HG03045 (cell line): ENCODE measurements around the gene LILRB5.
"Not testable (repeated sequence)": the region's sequence is repeated elsewhere in the genome, so short reads cannot be mapped to it uniquely, and the experiment has no call there.

Experiments
- ATAC-seq: cut with Tn5 transposase; IDR thresholded peaks from one replicate; pipeline ENCODE4 v1.9.1; 2021; ENCODE audit warnings: mild to moderate bottlenecking, moderate library complexity; ENCODE audit not compliant: unreplicated experiment

LILRB5 gene

GRCh38 chr19:54257116-54257480 lies at the start of gene LILRB5:
LILRB5 (minus strand) TSS chr19:54257273; CDS start chr19:54257193, 80 bp downstream.
- no peak for ATAC-seq

GRCh38 chr19:54305141-54305540 lies 48.1 kb upstream of the LILRB5 start:
- no peak for ATAC-seq

GRCh38 chr19:54302257-54302656 lies 45.2 kb upstream of the LILRB5 start:
- ATAC-seq: no peak

- no peak for ATAC-seq
Observed at GRCh38 chr19:54299515-54299914, 42.4 kb upstream of the LILRB5 start.

GRCh38 chr19:54299126-54299498 lies 42.0 kb upstream of the LILRB5 start:
- ATAC-seq: no peak

GRCh38 chr19:54298357-54299125 lies 41.5 kb upstream of the LILRB5 start:
- ATAC-seq: no peak

- ATAC-seq: no peak
Observed at GRCh38 chr19:54297759-54298305, 40.8 kb upstream of the LILRB5 start.

GRCh38 chr19:54294539-54294938 lies 37.5 kb upstream of the LILRB5 start:
- ATAC-seq: no peak

GRCh38 chr19:54289160-54289559 lies 32.1 kb upstream of the LILRB5 start:
- ATAC-seq: not testable (repeated sequence)

- no peak for ATAC-seq
Observed at GRCh38 chr19:54287456-54287855, 30.4 kb upstream of the LILRB5 start.

GRCh38 chr19:54286283-54286682 lies 29.2 kb upstream of the LILRB5 start:
- not testable (repeated sequence) for ATAC-seq

- ATAC-seq: not testable (repeated sequence)
Observed at GRCh38 chr19:54285427-54286056, 28.5 kb upstream of the LILRB5 start.

GRCh38 chr19:54282686-54283470 lies 25.8 kb upstream of the LILRB5 start:
- no peak for ATAC-seq

GRCh38 chr19:54281729-54282075 lies 24.6 kb upstream of the LILRB5 start:
- not testable (repeated sequence) for ATAC-seq

- no peak for ATAC-seq
Observed at GRCh38 chr19:54281007-54281728, 24.1 kb upstream of the LILRB5 start, which contains the start of gene LILRB2. LILRB2 (minus strand) TSS chr19:54281110; CDS start chr19:54280496, 614 bp downstream.

GRCh38 chr19:54280441-54280840 lies 23.4 kb upstream of the LILRB5 start:
- ATAC-seq: not testable (repeated sequence)

- ATAC-seq: not testable (repeated sequence)
Observed at GRCh38 chr19:54280025-54280424, 23.0 kb upstream of the LILRB5 start.

GRCh38 chr19:54279406-54279962 lies 22.4 kb upstream of the LILRB5 start:
- no peak for ATAC-seq

GRCh38 chr19:54278571-54279195 lies 21.6 kb upstream of the LILRB5 start:
- not testable (repeated sequence) for ATAC-seq

- ATAC-seq: not testable (repeated sequence)
Observed at GRCh38 chr19:54278056-54278455, 21.0 kb upstream of the LILRB5 start.
